HTERT RPE-1 (cell line): ENCODE results near the gene RGS9BP.
"Not testable (repeated sequence)": the region's sequence is repeated elsewhere in the genome, so short reads cannot be mapped to it uniquely, and the experiment has no call there.

Source experiments
- in situ Hi-C: fragments of 300-500 bp; cut with MboI; formaldehyde crosslinking; loops from 4 replicates; pipeline ENCODE4 v1.14.3; 2020; ENCODE audit warnings: low sequenced_read_pairs

Gene RGS9BP

GRCh38 chr19:32694851-32695250 is 19.2 kb downstream of the RGS9BP start:
- in situ Hi-C loops = not testable (repeated sequence)

DNA sequence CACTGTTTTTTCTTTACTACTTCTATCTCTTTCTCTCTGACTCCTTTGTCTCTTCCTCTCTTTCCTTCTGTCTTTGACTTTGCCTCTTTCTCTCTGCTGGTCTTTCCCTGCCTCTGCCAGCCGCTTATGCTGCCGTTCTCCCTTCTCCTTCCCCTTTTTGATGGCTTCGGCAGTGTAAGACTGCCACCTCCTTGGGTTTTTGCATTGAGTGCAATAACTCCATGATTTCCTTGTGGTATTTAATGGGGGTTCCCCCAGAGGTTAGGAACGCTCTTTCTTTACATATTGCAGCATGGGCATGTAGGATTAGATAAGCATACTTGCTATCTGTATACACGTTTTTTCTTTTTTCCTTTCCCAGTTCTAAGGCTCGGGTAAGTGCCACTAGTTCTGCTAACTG is 19.9 kb downstream of the RGS9BP start:
- in situ Hi-C loops = not testable (repeated sequence)

DNA sequence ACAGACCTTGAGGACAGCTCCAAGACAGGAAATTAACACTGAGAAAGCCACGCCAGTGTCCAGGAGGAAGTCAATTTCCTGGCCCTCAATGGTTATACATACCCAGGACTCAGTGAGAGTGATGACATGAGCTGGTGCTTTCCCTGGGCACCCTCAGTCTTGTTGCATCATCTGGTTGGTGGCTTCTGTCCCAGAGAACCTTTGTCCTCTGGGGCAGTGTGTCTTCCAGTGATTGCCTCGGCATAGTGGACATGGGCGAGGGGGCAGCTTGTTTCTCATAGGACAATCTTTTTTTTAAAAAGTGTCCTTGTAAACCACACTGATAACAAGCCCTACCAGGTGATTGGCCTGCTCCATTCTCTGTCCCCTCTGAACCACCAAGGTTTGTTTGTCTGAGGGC is 21.1 kb downstream of the RGS9BP start:
- in situ Hi-C loops = not testable (repeated sequence)

- in situ Hi-C loops = not testable (repeated sequence)
These were observed 24.5 kb downstream of the RGS9BP start for GRCh38 chr19:32700129-32700528.

- in situ Hi-C loops = no loop called here
These were observed 26.4 kb downstream of the RGS9BP start for GRCh38 chr19:32702010-32702409.

DNA sequence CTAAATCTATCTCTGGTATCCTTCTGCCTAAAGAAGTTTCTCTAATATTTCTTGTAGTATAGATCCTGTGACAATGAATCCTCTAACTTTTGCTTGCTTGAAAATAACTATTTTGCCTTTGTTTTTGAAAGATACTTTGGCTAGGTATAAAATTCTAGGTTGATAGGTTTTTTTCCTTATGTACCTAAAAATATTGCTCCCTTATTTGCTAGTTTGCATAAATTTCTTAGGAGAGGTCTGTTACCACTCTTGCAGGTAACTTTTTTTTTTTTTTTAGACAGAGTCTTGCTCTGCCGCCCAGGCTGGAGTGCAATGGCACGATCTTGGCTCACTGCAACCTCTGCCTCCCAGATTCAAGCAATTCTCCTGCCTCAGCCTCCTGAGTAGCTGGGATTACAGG is 28.4 kb downstream of the RGS9BP start:
- in situ Hi-C loops = not testable (repeated sequence)

- in situ Hi-C loops = no loop called here
These were observed 32.8 kb downstream of the RGS9BP start for GRCh38 chr19:32708457-32708856.

DNA sequence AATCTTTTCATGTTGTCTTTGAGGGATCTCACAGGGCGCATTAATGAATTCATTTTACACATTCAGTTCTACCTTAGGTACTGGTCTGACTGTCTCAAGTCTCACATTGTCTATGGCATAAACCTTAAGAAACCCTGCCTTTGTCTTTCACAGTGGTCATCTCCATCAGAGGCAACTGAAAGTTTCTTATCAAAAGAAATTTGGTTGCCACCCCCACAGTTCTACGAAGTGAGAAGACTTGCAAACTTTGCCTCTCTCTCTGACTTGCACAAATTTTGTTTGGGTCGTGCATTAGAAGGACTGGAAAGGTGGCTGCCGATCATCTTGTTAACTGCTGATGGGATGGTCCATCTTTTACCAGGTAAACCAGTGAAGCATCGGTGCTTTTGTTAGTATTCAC is 33.4 kb downstream of the RGS9BP start:
- in situ Hi-C loops = no loop called here

- in situ Hi-C loops = no loop called here
These were observed 36.1 kb downstream of the RGS9BP start for GRCh38 chr19:32711747-32712146.

DNA sequence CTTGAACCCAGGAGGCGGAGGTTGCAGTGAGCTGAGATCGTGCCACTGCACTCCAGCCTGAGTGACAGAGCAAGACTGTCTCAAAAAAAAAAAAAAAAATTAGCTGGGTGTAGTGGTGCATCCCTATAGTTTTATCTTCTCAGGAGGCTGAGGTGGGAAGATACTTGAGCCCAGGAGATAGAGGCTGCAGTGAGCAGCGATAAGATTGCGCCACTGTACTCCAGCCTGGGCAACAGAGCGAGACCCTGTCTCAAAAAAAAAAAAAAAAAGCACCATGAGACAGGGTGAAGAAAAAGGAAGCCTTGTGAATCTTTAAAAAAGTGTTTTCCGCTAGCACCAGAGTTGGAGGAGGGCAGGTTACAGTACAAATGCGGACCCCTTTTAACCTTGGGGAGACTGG is 40.6 kb downstream of the RGS9BP start:
- in situ Hi-C loops = not testable (repeated sequence)

DNA sequence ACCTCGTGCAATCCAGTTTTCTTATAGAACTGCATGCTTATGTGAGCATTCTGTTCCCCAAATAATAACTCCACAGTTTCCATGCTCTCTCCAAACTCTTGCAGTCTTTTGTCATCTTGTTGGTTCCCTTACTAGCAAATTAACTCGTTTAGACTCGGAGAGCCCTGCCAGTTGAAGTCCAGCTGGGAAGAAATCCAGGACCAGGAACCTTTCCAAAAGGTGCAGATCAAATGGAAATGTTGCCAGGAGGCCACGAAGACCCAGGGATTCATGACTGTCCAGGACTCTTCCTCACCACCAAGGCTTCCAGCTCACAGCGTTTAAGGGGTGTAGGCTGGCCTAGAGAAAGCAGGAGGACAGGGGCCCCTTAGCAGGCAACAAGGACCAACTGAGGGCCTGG is 41.8 kb downstream of the RGS9BP start:
- in situ Hi-C loops = no loop called here

DNA sequence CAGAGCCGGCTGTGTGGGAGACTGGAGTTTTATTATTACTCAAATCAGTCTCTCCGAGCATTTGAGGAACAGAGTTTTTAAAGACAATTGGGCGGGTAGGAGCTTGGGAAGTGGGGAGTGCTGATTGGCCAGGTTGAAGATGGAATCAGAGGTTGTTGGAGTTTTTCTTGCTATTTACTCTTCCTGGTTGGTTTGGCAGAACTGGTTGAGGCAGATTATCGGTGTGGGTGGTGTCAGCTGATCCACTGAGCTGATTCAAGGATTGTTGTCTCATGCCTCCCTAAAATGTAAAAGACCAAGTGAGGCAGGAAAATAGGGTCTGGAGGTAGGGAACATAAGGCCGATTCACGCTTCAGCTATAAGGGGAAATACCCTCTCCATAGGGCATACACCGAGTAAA is 42.6 kb downstream of the RGS9BP start:
- in situ Hi-C loops = no loop called here

DNA sequence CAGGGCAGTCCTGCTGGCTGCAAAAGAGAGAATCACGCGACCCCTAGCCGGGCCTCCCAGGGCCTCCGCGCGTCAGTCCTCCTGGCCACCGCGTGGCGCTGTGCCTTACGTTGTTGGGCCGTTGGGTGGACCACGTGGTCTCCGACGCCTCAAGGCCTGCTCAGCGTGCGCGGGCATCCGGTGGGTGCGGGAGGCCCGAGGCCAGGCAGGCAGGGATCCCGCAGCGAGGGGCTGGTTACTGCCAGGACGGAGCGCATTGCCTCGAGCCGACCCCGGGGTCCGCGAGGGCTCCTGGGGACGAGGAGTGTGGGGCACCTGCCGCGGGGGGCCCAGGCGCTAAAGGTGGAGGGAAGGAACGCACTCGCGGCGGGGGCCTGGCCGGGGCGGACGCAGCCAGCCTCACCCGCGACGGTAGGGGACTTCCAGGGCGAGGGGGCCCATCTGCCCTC is 44.0 kb downstream of the RGS9BP start, which contains the start of gene TDRD12:
Gene TDRD12, plus strand, starts transcription at position 157 of the 449 bp plus-strand sequence. CDS start 306 bp downstream, outside the sequence.
- in situ Hi-C loops = no loop called here

GRCh38 chr19:32720216-32720935 is 44.7 kb downstream of the RGS9BP start:
- in situ Hi-C loops = no loop called here

DNA sequence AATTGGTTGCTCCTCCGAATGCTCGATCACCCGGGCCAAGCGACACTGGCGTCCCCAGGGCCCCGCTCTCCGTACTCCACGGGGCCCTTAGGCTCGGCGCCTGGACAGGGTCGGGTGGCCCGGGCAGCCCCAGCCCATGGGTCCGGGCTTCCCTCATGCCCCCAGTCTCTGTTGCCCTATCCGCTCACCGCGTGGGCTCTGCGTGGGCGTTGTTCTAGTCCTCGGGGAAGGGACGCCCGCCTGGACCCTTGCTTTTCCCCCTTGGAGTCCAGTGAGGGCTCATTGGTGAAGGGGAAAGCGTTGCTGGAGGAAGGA is 45.2 kb downstream of the RGS9BP start:
- in situ Hi-C loops = no loop called here
